Omental fat pad (tissue), 4 donors: ENCODE data around the gene RFPL3. TPM values are rescaled to one million over a fixed set of nuclear protein-coding genes. Genes with fewer than 3 reads are reported as not detected.
"Not testable (repeated sequence)": the region's sequence is repeated elsewhere in the genome, so short reads cannot be mapped to it uniquely, and the experiment has no call there.

Experiments
- ATAC-seq: fragments of 150-250 bp; one replicate; pipeline ENCODE4 v1.9.1; 2016; ENCODE audit warnings: mild to moderate bottlenecking, moderate library complexity; ENCODE audit not compliant: low FRiP score
- DNase-seq: peaks from one replicate; pipeline ENCODE4 v3.0.0-alpha.2; 2019; ENCODE audit warnings: low spot score
- total RNA-seq, 4 donors: library from RNA; depleted of rRNA; stranded (reverse); fragments of >200 nt; gene quantifications; one replicate each; pipeline ENCODE4 v1.1.0, GENCODE V29; 2016
- TF ChIP-seq, protein P1 (sequence below), 3 donors: fragments of 450-650 bp; IDR thresholded peaks; one replicate each; pipeline ENCODE4 v1.5.1; 2016 to 2017; ENCODE audit warnings: antibody characterized with exemption in 3 of 3, mild to moderate bottlenecking in 3 of 3, moderate library complexity in 2 of 3

The RFPL3 gene
- total RNA-seq, 4 donors from 2014 or later: not detected

DNA sequence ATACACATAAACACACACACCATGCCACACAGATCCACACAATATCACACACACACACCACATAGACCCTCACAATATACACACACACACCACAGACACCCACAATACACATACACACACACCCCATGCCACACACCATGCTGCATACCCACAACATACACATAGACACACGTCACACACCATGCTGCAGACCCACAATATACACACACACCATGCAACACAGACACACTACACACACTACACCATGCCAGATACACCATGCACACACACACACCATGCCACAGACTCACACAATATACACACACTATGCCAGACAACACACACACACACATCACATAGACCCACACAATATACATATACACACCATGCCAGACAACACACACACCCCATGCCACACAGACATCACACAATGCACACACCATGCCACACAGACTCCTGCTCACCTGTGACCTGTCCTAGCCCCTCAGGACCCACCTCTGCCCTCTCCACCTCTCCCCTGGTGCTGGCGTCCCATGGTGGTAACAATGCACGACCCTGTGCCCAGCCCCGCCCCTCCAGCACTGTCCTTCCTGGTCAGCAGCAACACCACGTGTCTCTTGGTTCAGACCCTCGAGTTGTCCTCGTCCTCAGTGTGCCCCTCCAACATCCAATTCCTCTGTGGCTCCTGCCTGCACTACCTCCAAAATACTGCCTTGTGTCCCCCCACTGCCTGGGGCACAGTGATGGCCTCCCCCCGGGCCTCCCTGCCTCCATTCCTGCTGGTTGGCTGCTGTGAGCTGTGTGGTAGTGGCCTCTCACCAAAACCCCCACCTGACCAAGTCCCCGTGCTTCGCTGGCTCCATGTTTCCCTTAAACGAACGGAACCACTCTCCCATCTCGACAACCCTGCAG, 23.7 kb upstream of the RFPL3 start:
- DNase-seq: no peak
- no peak for ATAC-seq
- TF ChIP-seq, protein P1, sequence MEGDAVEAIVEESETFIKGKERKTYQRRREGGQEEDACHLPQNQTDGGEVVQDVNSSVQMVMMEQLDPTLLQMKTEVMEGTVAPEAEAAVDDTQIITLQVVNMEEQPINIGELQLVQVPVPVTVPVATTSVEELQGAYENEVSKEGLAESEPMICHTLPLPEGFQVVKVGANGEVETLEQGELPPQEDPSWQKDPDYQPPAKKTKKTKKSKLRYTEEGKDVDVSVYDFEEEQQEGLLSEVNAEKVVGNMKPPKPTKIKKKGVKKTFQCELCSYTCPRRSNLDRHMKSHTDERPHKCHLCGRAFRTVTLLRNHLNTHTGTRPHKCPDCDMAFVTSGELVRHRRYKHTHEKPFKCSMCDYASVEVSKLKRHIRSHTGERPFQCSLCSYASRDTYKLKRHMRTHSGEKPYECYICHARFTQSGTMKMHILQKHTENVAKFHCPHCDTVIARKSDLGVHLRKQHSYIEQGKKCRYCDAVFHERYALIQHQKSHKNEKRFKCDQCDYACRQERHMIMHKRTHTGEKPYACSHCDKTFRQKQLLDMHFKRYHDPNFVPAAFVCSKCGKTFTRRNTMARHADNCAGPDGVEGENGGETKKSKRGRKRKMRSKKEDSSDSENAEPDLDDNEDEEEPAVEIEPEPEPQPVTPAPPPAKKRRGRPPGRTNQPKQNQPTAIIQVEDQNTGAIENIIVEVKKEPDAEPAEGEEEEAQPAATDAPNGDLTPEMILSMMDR (IDR thresholded peaks at IDR 0.05): no peak

DNA sequence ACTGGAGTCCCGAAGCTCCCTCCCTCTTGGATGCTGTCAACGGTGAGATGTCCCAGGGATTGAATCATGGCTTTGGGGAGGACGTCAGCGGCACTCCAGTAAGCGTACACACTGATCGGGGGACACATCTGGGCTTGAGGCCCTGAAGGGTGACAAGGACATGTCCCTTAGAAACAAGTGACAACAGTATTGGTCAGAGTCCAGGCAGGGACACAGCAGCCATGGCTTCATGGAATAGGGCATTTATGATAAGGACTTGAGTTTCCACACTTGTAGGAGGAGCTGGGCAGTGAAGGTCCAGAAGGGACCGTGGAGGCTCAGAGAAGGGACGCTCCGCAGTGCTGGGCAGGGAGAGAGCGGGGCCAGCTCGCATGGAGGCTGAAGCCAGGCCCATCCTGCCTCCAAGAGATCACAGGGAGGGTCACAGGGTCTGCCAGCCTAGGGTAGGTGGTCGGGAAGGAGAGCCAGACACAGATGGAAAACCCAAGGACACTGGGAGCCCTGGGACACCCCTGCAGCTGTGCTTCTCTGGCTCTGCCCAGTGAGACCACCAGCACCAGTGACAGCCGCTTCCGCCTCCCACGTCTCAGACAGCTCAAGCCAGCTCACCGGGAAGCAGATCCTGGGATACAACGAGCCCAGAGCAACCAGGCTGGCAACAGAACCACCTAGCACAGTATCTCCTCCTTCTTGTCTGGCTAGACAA, 22.9 kb upstream of the RFPL3 start:
- ATAC-seq: no peak
- TF ChIP-seq, protein P1 (IDR thresholded peaks at IDR 0.05): no peak

DNA sequence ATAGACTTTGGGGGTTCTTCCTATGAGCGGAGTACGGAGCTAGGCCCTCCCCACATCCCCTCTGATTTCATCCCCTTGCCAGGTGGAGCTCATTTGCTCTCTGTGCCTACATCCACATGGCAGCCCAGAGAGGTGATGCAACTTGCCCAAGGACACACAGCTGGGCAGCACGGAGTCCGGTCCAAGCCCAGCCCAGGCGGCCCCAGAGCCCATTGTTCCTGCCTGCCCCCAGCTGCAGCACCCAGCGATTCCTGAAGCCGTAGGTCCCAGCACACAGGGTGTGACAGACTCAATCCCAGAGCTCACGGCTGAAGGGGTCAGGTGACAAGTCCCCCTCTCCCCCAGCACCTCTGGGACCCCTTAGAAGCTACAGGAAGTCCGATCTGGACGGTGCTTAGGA, 22.2 kb upstream of the RFPL3 start:
- DNase-seq (no peak), ATAC-seq (no peak)
- TF ChIP-seq, protein P1 (IDR thresholded peaks at IDR 0.05): no peak

More for the DNA sequence above, 22.9 kb upstream of the RFPL3 start:
- no peak for DNase-seq

DNA sequence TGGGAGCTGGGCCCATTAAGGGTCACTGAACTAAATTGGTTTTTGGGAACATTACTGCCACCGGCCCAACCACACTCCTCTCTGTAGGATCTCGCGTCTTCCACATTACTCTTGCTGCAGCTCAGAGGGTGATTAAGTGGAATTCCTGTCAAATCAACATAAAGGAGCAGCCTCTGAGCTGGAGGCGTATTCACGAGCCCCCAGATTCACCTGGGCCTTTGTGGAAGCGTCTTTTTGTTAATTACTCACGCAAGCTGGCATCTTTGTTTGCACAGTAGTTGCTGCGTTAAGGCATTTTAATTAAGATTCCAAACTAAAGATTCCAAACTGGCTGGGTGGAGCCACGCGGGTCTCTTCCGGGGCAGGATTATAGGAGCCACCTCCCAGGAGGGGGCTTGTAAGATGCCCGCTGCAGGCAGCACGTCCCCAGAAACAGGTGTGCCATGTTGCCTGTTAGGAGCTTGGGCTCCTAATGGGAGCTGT, 21.5 kb upstream of the RFPL3 start:
- ATAC-seq: no peak
- DNase-seq: no peak
- TF ChIP-seq, protein P1 (IDR thresholded peaks at IDR 0.05): no peak

DNA sequence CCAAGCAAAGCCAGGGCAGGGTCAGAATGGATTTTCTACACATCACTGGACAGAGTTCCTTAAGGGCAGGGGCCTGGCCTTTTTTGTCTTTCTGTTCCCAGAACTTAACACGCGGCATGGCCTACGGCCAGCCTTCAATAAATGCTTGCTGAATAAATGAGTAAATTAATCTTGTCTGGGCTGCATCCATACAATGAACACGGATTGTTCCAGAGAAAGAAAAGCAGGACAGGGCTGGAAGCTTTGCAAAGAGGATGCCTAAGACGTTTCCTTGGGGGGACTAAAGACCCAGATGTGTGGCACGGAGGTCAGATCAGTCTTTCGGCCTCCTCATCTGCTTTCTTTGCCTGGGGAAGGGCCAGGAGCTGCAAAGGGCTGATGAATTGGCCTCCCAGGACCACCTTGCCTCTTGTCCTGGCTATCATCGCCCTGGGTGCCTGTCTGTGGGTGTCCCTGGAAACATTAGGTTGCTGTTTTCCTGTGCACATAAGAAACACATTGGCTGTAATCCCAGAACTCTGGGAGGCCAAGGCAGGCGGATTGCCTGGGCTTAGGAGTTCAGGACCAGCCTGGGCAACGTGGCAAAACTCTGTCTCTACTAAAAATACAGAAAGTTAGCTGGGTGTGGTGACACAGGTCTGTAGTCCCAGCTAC, 20.8 kb upstream of the RFPL3 start:
- no peak for DNase-seq
- ATAC-seq: no peak
- TF ChIP-seq, protein P1 (IDR thresholded peaks at IDR 0.05): no peak

DNA sequence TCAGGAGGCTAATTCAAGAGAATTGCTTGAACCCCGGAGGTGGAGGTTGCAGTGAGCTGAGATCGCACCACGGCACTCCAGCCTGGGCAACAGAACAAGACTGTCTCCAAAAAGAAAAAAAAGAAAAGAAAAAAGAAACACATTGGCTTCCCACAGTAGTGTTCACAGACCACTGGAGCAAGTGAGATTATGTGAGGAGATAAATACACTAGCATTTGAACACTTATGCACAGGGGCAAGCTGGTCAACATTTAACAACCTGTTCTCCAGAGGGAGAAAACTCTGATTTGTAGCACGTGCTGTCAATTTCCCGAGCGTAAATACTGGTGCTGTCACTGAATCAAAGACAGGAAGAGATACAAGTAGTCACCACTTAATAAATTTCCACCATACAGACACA, 20.2 kb upstream of the RFPL3 start:
- not testable (repeated sequence) for ATAC-seq, DNase-seq

DNA sequence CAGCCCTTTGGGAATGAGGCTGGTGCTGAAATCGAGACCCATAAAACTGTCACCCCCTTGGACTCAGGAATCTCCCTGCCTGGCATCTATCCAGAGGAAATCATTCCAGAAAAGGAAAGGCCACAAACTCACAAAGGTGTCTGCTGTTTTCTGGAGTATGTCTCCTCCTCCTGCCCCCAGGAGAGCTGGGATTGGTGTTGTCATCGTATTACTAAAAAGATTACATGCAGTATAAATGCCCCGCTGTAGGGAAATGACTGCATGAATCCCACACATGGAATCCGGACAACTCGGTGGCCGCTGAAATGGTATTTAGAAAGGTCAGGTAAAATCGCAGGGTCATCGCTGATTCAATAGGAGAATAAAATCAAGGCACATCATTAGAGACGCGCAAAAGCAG, 18.9 kb upstream of the RFPL3 start:
- no peak for ATAC-seq
- TF ChIP-seq, protein P1 (IDR thresholded peaks at IDR 0.05): no peak
- no peak for DNase-seq
